Kidney tubule cell (primary cell): ENCODE measurements around the gene NPAS3.

Source experiments
- DNase-seq: peaks from one replicate; pipeline ENCODE4 v3.0.0-alpha.2; 2018; ENCODE audit warnings: low spot score

Gene NPAS3

DNA sequence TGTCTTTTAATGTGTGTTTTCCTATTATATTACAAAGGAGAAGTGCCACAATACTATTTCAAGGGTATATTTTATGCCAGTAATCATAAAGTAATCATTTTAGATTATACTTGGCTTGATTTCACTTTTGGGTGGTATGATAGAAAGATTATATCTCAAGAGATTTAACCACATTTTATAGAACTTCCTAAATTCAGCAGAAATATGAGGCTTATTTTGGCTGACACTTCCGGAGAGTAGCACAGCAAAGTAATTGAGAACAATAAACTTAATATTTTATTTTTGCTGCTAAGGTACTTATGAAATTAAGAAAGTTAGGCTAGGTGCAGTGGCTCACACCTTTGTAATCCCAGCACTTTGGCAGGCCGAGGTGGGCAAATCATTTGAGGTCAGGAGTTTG is 319.1 kb downstream of the NPAS3 start:
- no peak for DNase-seq

DNA sequence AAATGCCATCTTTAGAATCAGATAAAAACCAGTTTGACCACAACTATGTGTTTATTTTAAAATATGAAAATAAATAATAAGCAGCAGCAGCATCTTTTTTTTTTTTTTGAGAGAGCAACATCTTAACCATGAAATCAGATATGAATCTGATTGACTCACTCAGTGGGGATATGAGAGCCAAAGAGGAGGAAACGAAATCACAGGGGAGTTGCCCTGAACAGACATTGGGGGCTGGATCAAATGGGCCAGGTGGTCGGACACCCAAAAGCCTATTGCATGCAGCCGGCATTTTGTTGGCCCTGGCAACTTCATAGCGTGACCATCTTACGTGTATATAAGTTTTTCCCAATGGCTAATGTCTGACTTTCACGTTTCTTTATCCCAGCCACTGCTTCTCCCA is 321.1 kb downstream of the NPAS3 start:
- no peak for DNase-seq

DNA sequence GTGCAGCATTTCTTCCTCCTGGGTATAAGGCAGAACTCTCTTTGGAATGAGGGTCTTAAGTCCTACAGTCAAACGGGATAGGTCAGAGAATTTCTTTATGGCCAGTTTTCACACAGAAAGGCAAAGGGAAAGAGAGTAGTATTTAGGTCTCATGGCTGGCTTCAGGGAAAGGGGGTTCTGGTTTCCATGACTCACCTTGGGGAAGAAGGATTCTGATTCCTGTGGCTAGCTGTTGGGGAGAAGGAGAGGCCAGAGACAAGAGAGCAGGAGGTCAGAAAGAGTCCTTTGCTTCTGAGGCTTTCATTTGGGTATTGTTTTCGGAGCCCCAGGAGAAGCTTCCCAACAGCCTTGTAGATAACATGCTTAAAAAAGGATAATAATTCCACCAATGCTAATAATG is 332.5 kb downstream of the NPAS3 start:
- DNase-seq: peak; percentile 18

DNA sequence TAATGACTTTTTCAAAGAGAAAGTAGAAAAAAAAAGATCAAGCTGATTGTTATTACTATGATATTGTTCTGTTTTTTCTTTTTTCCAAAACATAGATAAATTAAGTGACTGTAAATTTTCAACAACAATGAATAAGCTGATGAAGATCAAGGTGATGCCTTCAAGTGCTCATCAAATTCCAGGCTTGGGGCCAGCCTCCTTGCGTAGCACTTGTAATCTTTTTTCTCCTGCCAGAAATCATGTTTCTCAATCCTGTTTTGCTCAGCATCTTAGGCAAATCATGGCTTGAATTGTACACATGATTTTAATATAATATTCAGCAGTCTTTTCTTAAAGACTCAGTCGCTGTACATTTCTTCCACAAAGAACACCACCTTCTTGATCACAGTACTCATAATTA is 333.2 kb downstream of the NPAS3 start:
- no peak for DNase-seq

DNA sequence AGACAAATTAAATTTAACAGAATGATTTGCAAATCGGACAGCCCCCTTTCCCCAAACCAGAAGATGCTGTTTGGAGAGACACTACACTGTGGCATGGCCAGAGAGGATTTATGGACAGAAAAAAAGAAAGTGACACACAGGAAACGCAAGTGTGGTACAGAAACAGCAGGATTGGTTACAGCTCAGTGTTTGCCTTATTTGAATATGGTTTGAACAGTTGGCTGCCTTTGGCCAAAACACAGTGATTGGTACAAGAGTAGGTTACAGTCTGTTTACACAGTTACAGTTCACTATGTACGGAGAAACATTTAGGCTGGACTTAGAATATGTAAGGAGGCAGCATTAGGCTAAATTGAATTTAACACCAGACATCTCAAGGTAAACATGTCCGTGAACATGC is 335.3 kb downstream of the NPAS3 start:
- no peak for DNase-seq

DNA sequence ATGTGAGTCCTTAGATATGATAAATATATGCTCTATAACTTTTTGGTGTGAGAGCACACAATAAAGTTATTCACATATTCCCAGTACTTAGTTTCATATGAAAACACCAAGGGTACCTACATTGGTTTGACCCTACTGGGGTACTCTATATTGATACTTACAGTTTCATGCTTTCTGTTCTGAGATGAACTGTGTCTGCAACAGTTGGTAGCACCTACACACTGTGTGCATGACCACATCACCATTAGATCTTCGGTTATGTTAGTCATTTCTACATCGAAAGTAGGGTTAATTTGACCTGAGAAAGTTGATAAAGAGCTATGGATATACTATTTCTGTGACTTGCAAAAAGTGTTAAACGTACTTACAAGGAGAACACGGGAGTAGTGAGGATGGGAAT is 337.2 kb downstream of the NPAS3 start:
- DNase-seq: no peak

DNA sequence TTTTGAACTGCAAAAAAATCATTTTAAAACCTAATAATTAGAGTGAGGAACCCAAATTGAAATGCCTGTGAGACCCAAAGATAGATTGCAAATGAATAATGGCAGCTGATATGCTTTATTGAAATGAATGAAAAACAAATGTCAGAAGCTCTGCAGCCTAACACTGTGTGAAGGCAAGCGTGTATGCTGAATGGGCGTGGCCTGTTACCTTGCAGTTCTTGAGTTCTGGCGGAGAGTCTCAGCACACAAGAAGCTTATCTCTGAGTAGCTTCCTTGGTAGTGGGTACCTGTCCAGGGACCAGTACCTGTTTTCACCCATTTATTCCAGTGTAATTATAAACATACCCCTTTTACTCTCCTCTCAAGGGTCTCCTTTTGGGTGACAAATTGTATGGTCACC is 341.2 kb downstream of the NPAS3 start:
- no peak for DNase-seq

DNA sequence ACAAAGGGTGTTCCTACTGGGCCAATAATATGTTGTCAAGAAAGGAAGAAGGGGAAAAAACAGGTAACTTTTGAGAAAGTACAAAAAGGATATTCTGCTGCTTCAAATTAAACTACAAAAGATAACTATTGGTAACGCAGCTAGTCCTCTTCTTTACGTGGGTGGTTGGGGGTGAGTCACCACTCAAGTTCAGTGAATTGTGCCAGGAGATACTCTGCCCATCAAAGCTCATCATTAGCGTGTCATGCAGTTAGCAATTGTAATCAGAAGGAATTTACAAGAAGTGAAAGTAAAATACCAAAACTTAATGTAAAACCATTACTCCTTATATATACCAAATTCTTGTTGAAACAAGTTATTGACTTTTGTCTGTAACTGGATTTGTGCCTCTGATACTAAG is 342.0 kb downstream of the NPAS3 start:
- peak; percentile 70 for DNase-seq

DNA sequence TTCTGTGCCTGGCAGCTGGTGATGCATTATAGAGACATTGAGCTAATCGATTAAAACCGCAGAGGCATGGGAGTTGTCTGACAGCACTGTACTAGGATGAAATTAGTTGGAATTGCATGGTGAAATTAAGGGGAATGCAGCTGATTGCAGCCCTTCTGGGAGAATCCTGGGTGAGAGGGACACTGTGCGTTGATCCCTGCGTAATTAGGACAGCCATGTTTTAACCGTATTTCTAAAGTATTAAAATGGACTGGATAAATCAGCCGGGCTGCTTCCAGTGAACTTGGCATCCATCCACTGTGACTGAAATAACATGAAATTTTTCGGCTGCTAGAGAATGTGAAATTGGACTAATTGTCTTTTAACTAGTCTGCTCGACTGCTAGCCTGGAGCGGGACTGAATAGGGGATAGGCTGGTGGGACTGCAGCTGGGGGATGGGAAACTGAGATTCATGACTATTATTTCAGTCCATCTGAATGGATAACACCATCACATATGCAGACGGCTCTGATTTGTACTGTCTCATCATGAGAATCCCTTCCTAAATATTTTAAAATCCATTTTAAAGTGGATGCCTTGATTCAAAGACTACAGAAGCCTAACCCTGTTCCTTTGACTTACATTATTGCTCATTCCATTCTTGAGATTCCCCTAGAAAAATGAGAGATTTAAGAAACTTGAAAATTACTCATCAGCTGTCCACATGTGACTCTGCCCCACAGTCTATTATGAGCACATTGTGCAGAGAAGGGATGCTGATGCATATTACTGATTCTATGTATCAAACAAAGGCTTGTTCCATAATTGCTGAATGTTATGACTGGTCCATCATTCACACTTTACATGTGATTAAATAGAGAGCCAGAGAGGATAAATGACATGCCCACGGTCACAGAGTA is 343.9 kb downstream of the NPAS3 start:
- DNase-seq: peak; percentile 2

DNA sequence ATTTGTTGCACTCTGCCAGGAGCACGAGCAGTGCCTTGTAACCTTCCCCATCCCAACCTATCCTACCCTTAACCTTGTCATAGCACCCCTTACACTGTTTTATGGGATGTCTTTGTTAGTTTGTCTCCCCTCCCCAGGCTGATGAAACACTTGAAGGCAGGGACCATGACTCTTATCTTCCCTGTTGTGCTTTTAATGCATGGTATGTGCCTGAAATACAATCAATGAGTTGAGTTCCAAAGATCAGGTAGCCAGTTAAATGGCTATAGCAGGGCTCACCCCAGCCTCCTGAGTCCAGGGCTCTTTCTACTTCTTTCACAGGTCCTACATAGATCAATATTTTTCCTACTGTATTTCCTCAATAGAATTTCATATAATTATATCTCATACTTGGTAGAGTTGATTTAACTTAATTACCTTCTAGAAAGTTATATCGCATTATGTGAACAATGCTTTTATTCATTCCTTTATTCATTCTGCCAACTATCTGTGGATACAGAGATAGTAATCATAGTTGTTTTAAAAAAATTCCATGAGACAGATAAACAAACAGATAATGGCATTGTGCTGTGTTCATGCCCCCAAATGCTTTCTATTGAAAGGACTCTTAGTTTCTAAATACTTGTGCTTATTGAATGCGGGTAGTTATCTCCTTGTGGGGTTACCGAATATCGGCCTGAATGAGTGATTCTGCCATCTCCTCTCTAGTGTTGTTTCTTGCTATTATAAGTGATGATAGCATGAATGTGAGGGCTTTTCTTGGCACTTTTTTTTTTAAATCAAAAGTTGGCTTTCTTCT is 347.4 kb downstream of the NPAS3 start:
- DNase-seq: no peak

DNA sequence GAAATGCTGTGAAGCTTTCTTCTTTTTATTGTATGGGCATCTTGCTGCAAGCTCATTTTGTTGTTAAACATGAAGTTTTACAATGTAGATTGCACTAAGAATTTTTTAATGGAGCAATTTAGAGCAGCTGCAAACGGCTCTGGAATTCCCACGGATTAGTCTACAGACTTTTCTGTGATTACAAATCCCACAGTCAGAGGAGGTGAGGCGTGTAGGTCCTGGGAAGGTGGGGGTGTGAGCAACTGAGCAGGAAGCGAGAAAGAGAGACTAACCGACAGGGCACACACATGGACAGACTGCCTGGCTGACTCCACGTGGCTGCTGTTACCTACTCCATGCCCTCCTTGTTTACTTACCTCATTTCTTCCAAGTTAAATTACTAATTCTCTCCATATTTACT is 348.5 kb downstream of the NPAS3 start:
- peak; percentile 84 for DNase-seq

DNA sequence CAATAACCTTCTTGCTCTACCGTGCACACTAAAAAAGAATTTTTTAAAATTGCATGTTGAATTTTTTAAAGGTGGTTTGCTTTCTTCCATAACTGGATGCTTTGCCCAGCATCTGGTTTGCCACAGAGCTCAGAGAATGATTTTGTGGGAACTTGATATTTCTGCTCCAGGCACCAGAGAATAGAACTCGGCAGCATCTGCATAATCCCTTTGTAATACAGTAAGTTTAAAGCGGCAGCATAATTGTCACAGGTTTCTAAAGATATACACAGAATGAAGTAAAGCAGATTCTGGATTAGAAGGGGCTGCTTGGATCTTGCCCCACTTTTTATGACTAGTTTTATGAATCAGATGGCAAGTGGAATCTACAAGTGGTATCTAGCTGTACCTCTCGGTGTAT is 352.0 kb downstream of the NPAS3 start:
- DNase-seq: no peak

DNA sequence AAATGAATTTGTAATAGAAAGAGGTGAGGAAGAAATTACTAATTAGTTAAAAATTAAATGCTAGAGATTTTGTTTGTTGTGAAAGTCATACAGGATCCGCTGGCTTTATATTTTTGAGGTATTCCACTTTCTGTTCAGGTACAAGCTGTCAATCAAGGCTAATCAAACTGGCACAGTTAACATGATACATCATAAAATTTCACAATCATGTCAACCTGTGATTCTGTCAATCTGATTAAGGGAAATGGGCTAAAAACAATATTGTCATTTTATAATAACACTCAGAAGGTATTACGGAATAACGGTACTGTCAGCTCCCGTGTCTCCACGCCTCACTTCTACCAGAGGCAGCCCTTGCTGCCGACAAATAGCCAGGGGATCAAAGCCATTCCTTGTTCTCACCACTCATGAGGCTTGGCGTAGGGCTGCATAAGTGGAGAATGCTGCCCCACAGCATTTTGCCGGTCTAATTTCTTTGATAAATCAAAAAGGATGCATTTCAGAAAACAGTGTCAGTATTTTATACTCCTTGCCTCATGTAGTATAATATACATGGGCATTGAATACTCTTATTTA is 352.9 kb downstream of the NPAS3 start:
- no peak for DNase-seq

DNA sequence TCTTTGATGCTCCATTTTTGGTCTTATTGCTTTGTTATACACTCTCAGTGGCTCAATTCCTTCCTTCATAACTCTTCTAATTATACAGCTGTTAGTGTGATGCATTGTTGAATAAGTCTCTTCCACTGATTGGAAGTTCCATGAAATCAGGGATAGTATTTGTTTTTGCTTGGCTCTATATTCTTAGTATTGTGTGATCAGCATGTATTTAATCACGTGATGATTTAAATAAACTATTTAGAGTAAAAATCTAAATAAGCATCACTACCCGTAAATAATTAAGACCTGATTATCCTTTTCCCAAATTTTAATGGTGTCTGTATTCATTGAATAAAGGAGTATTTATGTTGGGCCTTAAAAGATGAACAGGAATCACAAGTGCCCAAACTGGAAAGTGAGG is 355.7 kb downstream of the NPAS3 start:
- no peak for DNase-seq

DNA sequence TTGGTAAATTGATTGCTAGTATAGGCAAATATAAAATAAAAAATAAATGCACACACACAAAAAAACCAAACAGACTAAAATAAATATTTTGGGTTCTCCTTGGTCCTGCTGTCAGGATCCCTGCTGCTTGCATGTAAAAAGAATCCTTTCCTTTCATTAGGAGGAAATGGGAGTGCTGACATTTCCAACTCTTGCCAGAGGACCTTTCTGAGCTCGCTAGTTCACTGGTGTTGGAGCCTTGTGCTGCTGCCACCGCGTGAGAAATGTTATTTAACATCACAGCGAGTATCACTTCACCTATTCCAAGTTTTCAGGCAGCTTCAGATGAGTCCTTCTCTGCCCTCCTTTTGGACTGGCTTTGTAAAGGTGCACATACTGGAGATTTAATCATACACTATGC is 358.9 kb downstream of the NPAS3 start:
- DNase-seq: no peak

DNA sequence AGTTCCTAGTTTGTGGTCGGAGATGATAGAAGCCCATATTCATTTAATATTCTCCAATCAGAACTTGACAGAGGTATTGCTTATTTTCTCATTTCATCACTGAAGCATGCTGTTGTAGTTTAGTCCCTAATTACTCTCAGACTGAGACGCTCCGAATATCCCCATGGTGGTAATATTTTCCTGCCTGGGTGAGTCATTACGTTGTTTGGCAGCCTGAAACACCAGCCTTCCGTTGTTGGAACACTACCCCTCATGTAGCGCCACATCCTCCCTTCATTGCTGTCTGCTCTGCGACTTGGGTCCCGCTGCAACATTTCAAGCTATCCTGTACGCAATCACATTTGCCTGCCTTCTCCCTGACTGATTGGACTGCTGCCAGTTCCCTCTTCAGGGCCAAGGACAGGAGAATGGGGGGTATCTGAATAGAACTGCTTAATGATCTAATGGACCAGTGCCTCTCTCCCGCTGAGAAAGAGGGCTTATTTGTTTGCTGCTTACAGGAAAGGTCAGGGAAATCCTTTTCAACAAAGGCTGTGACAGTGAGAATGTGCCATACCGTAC is 369.1 kb downstream of the NPAS3 start:
- peak; percentile 76 for DNase-seq

DNA sequence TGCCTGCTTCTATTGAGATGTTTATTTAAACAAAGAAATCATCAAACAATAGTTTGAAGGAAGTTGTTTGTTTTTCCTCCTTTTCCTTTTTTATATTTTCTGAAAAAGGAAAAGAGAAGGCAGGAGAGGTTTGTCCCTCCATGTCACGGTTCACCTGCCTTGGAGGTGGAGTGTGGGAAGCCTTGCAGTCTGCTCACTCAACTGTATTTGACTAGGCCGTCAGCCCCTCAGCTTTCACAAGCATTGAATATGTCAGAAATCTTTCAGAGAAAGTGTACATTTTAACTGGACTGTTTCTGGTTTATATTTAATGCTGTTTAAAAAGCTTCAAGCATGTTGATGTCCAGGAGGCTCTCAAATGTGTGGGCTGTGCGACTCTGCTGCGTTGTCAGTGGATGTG is 370.4 kb downstream of the NPAS3 start:
- peak; percentile 13 for DNase-seq

DNA sequence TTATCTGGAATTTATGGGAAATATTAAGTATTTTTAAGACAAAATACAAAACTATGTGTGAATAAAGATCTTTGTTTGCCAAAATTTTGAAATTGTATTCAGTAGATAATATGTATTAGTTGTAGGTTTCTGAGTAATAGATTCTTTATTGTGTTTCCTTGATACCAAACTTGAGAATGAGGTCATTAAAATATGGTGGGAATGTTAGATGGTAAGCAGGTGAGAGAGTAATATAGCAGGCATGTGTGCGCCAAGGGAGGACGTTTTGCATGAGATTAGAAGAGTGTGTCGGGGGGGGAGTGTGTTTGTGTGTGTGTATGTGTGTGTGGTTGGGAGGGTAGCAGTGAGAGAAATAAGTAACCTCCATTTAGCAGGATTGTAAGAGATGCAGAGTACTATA is 376.5 kb downstream of the NPAS3 start:
- DNase-seq: no peak

DNA sequence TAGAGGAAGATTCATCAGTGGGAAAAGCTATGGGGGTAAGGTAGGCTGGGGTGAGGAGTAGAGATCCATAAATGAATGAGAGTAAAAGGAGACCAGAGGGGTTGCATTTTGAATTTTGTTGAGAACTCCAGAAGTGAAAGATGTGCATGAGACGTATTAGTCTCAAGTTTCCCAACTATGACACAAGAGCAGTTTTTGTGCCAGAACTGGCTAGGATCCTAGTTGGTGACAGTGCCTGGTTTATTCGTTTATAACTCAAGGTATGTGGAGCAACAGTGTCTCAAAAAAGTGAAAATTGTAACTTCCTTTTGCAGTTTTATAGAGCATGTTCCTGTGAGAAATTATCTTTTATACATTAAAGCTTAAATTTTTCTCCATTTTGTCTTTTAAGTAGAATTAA is 377.0 kb downstream of the NPAS3 start:
- DNase-seq: no peak

DNA sequence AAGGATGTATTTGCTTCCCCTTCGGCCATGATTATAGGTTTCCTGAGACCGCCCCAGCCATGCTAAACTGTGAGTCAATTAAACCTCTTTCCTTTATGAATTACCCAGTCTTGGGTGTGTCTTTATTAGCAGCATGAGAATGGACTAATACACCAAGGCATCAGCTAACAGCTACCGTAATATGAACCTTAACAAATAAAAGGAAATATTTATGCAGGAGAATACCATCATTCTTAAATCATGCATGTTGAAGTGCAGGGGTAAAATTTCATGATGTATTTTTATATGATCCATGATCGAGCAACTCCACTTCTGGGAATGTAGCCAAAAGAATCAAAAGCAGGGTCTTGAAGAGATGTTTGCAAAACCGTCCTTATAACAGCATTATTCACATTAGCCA is 379.0 kb downstream of the NPAS3 start:
- no peak for DNase-seq

DNA sequence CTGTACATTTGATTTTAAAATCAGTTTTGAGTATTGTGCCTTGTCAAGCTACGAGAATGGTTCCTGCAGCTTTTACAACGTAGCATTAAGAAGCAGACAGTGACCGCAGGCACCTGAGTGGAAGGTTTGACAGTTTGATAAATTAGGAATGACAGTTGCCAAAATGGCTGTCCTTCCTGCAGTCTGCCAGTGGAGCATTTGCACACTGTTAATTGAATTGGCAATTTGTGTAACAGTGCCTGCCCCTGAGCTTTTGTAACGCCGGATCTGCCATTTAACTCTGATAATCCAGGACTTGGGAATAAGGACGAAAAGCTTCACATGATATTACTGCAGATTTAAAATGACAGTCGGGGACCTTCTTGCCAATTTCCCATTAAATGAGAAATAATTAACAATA is 385.3 kb downstream of the NPAS3 start:
- no peak for DNase-seq

DNA sequence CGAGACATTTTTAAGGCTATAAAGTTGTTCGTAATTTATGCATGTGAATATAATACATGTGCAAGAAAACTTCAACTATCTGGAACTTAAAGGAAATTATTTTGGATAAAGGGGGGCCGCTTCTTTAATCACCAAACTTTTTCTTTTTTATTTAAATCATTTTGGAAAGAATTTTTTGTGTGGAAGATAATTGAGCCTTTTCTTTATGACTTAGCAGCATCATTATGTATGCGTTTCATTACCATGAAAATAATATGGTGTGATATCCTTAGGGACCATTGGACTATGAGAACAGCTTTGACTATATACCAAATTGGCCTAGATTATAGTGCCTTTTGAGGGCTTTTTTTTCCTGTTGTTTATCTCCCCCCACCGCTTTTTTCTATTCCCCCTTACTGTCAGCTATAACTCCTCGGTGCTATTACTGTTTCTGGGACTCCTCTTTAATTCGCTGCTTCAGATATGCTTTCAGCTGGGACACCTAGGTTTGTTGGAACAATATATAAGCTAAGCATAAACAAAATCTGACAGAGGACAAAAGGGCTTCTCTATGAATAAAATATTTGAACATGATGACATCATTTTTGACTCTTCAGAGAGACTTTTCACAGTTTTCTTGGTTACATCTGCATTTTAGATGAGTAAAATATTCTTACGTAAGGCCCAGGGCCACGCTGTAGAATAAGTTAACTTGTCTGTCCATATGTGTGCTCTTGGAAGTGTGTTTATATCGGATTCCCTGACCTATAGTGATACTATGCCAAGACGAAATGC is 392.7 kb downstream of the NPAS3 start:
- DNase-seq: no peak
